ENCODE data around the gene ISG20. TPM values are rescaled to one million over a fixed set of nuclear protein-coding genes. Genes with fewer than 3 reads are reported as not detected.
"Not testable (repeated sequence)": the region's sequence is repeated elsewhere in the genome, so short reads cannot be mapped to it uniquely, and the experiment has no call there.

Gene ISG20
- total RNA-seq, 2 experiments from 2014 or later: 310 to 345 TPM

- H3K4me3 ChIP-seq (ENCODE audit: low read depth, low read length, poor library complexity, severe bottlenecking): no peak overlapping the region
- no peak overlapping the region for H3K27ac ChIP-seq (ENCODE audit: low read depth, low read length, poor library complexity, severe bottlenecking)
- ChIA-PET POLR2A (interaction anchor here (1.7 kb wide), 1 partner anchor 230 kb away, joined by 5 read pairs; no protein-coding TSS in a partner anchor), CTCF (ENCODE audit: unreplicated experiment) (no interaction called here)
- intact Hi-C loops (cut with micrococcal nuclease; ENCODE audit: unreplicated experiment): no loop called here
- no peaks in the 10 kb centered on the region for H3K9me2 ChIP-seq (ENCODE audit: insufficient read depth, low read length)
- H3K36me3 ChIP-seq (ENCODE audit: insufficient read depth, low read length): peaks cover 92% of the 10 kb centered on the region
- BruUV-seq (replicated peaks): no TSS peak
- H3K79me2 ChIP-seq (ENCODE audit: insufficient read depth, low read depth, low read length): peaks cover 68% of the 10 kb centered on the region
- H3K9me3 ChIP-seq (ENCODE audit: low read length): no peaks in the 10 kb centered on the region
- TF ChIP-seq, protein P1, sequence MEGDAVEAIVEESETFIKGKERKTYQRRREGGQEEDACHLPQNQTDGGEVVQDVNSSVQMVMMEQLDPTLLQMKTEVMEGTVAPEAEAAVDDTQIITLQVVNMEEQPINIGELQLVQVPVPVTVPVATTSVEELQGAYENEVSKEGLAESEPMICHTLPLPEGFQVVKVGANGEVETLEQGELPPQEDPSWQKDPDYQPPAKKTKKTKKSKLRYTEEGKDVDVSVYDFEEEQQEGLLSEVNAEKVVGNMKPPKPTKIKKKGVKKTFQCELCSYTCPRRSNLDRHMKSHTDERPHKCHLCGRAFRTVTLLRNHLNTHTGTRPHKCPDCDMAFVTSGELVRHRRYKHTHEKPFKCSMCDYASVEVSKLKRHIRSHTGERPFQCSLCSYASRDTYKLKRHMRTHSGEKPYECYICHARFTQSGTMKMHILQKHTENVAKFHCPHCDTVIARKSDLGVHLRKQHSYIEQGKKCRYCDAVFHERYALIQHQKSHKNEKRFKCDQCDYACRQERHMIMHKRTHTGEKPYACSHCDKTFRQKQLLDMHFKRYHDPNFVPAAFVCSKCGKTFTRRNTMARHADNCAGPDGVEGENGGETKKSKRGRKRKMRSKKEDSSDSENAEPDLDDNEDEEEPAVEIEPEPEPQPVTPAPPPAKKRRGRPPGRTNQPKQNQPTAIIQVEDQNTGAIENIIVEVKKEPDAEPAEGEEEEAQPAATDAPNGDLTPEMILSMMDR (conservative IDR thresholded peaks at IDR 0.05; ENCODE audit: low read length): no peak
- TF ChIP-seq EZH2phosphoT487 (IDR thresholded peaks at IDR 0.05; ENCODE audit: borderline replicate concordance, low read depth, low read length): no peak
- no peak overlapping the region for H2AFZ ChIP-seq (ENCODE audit: low read length)
- H4K20me1 ChIP-seq (ENCODE audit: insufficient read depth, low read length): peaks cover 33% of the 10 kb centered on the region
- no peak overlapping the region for H3K4me2 ChIP-seq (ENCODE audit: low read length)
- peaks cover 76% of the 10 kb centered on the region for H3K4me1 ChIP-seq (ENCODE audit: insufficient read depth, low read length, poor library complexity, severe bottlenecking)
- DNase-seq (ENCODE audit: low spot score): no peak
Observed at GRCh38 chr15:88630798-88631463, 7.9 kb upstream of the ISG20 start.

GRCh38 chr15:88631464-88632028 lies 7.3 kb upstream of the ISG20 start:
- Histone ChIP-seq H3K79me2 (ENCODE audit: insufficient read depth, low read depth, low read length) (peaks cover 68% of the 10 kb centered on the region), H4K20me1 (ENCODE audit: insufficient read depth, low read length) (peaks cover 32% of the 10 kb centered on the region), H3K9me2 (ENCODE audit: insufficient read depth, low read length) (no peaks in the 10 kb centered on the region), H3K4me1 (ENCODE audit: insufficient read depth, low read length, poor library complexity, severe bottlenecking) (peaks cover 76% of the 10 kb centered on the region), H3K4me2 (ENCODE audit: low read length) (no peak overlapping the region), H2AFZ (ENCODE audit: low read length) (no peak overlapping the region), H3K27ac (ENCODE audit: low read depth, low read length, poor library complexity, severe bottlenecking) (no peak overlapping the region), H3K4me3 (ENCODE audit: low read depth, low read length, poor library complexity, severe bottlenecking) (no peak overlapping the region), H3K9me3 (ENCODE audit: low read length) (no peaks in the 10 kb centered on the region), H3K36me3 (ENCODE audit: insufficient read depth, low read length) (peaks cover 92% of the 10 kb centered on the region)
- DNase-seq (ENCODE audit: low spot score): no peak
- CTCF ChIA-PET (ENCODE audit: unreplicated experiment): interaction anchor here (0.6 kb wide), 1 partner anchor 154 kb away, joined by 3 read pairs; no protein-coding TSS in a partner anchor
- no peak for TF ChIP-seq EZH2phosphoT487 (IDR thresholded peaks at IDR 0.05; ENCODE audit: borderline replicate concordance, low read depth, low read length)
- TF ChIP-seq, protein P1 (conservative IDR thresholded peaks at IDR 0.05; ENCODE audit: low read length): no peak
- intact Hi-C loops (cut with micrococcal nuclease; ENCODE audit: unreplicated experiment): no loop called here
- no TSS peak for BruUV-seq (replicated peaks)
- POLR2A ChIA-PET: interaction anchor here (0.9 to 1.7 kb wide), 2 partner anchors 12 to 230 kb away, joined by 5 read pairs; no protein-coding TSS in a partner anchor

DNA sequence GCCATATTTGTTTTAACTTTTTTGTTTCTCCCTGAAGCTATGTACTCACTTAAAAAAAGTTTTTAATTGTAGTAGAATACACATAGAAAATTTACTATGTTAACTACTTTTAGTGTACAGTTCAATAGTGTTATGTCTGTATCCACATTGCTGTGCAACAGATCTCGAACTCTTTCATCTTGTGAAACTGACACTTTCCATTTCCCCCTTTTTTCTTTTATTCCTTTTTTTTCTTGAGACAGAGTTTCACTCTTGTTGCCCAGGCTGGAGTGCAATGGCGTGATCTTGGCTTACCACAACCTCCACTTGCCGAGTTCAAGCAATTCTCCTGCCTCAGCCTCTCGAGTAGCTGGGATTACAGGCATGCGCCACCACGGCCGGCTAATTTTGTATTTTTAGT lies 6.0 kb upstream of the ISG20 start:
- POLR2A ChIA-PET: interaction anchor here (0.6 to 1.7 kb wide), 5 partner anchors 13 to 232 kb away, joined by 3 to 5 read pairs (median 5); no protein-coding TSS in a partner anchor
- H4K20me1 ChIP-seq (ENCODE audit: insufficient read depth, low read length): peaks cover 19% of the 10 kb centered on the region
- H3K4me2 ChIP-seq (ENCODE audit: low read length); H3K9me3 ChIP-seq (ENCODE audit: low read length); CTCF ChIA-PET (ENCODE audit: unreplicated experiment); H3K4me3 ChIP-seq (ENCODE audit: low read depth, low read length, poor library complexity, severe bottlenecking); H2AFZ ChIP-seq (ENCODE audit: low read length); BruUV-seq (replicated peaks); intact Hi-C loops (cut with micrococcal nuclease; ENCODE audit: unreplicated experiment); H3K9me2 ChIP-seq (ENCODE audit: insufficient read depth, low read length); DNase-seq (ENCODE audit: low spot score): not testable (repeated sequence)
- peaks cover 76% of the 10 kb centered on the region for H3K4me1 ChIP-seq (ENCODE audit: insufficient read depth, low read length, poor library complexity, severe bottlenecking)
- H3K79me2 ChIP-seq (ENCODE audit: insufficient read depth, low read depth, low read length): peaks cover 68% of the 10 kb centered on the region
- H3K27ac ChIP-seq (ENCODE audit: low read depth, low read length, poor library complexity, severe bottlenecking): peak overlapping the region; percentile 16
- peaks cover 85% of the 10 kb centered on the region for H3K36me3 ChIP-seq (ENCODE audit: insufficient read depth, low read length)
